GM23338 (cell line): ENCODE data around the gene BEND7. TPM values are rescaled to one million over a fixed set of nuclear protein-coding genes. Genes with fewer than 3 reads are reported as not detected.

Source experiments
- ATAC-seq: fragments of 200-7000 bp; cut with Tn5 transposase; 3 replicates; pipeline ENCODE4 v1.9.1; 2020
- DNase-seq: peaks from one replicate; pipeline ENCODE4 v3.0.0-alpha.2; 2015; ENCODE audit warnings: low spot score
- H2AFZ ChIP-seq: fragments of 200-600 bp; sonication (generic); 2 replicates; pipeline ENCODE4 v1.8.0; 2016; ENCODE audit warnings: antibody characterized with exemption, mild to moderate bottlenecking, moderate library complexity
- H3F3A ChIP-seq: fragments of 200-600 bp; sonication (generic); replicated peaks from 2 replicates; pipeline ENCODE4 v1.8.0; 2017; ENCODE audit warnings: antibody characterized with exemption, mixed run types, low read depth
- H3K27ac ChIP-seq: fragments of 200-600 bp; sonication (generic); 2 replicates; pipeline ENCODE4 v1.6.1; 2016; ENCODE audit warnings: low read depth
- H3K27me3 ChIP-seq: fragments of 200-600 bp; sonication (generic); 2 replicates; pipeline ENCODE4 v1.8.0; 2016; ENCODE audit warnings: mild to moderate bottlenecking, mixed run types, moderate library complexity; ENCODE audit not compliant: insufficient read depth
- H3K36me3 ChIP-seq: fragments of 200-600 bp; sonication (generic); 2 replicates; pipeline ENCODE4 v1.8.0; 2016; ENCODE audit warnings: mild to moderate bottlenecking; ENCODE audit not compliant: insufficient read depth
- H3K4me1 ChIP-seq: fragments of 200-600 bp; sonication (generic); 2 replicates; pipeline ENCODE4 v1.8.0; 2016; ENCODE audit warnings: mild to moderate bottlenecking, moderate library complexity; ENCODE audit not compliant: insufficient read depth
- H3K4me2 ChIP-seq: fragments of 200-600 bp; sonication (generic); 2 replicates; pipeline ENCODE4 v1.7.1; 2017; ENCODE audit warnings: mixed run types
- H3K4me3 ChIP-seq: fragments of 200-600 bp; sonication (generic); 2 replicates; pipeline ENCODE4 v1.6.1; 2016; ENCODE audit warnings: mixed run types
- H3K79me2 ChIP-seq: fragments of 200-600 bp; sonication (generic); replicated peaks from 2 replicates; pipeline ENCODE4 v1.8.0; 2017; ENCODE audit warnings: mild to moderate bottlenecking; ENCODE audit not compliant: insufficient read depth
- H3K9me2 ChIP-seq: fragments of 200-600 bp; sonication (generic); 2 replicates; pipeline ENCODE4 v1.8.0; 2017; ENCODE audit not compliant: insufficient read depth
- H4K20me1 ChIP-seq: fragments of 200-600 bp; sonication (generic); replicated peaks from 2 replicates; pipeline ENCODE4 v1.8.0; 2017; ENCODE audit warnings: mild to moderate bottlenecking; ENCODE audit not compliant: insufficient read depth
- H3K27ac Mint-ChIP-seq: 2 replicates; pipeline ENCODE4 v1.8.0; 2020; ENCODE audit warnings: inconsistent platforms, mild to moderate bottlenecking, moderate library complexity, mixed read lengths
- H3K27me3 Mint-ChIP-seq: 3 replicates; pipeline ENCODE4 v1.8.0; 2022; ENCODE audit warnings: low read depth, mild to moderate bottlenecking, moderate library complexity, mixed read lengths, inconsistent platforms; ENCODE audit not compliant: insufficient read depth, poor library complexity
- H3K36me3 Mint-ChIP-seq: 3 replicates; pipeline ENCODE4 v1.8.0; 2021; ENCODE audit warnings: low read depth, mild to moderate bottlenecking, inconsistent platforms, moderate library complexity, mixed read lengths
- H3K4me1 Mint-ChIP-seq: 3 replicates; pipeline ENCODE4 v1.8.0; 2020; ENCODE audit warnings: mild to moderate bottlenecking, inconsistent platforms, mixed read lengths
- H3K4me3 Mint-ChIP-seq: 3 replicates; pipeline ENCODE4 v1.8.0; 2021; ENCODE audit warnings: moderate library complexity, mild to moderate bottlenecking, inconsistent platforms, mixed read lengths
- H3K9me3 Mint-ChIP-seq: 3 replicates; pipeline ENCODE4 v1.8.0; 2020; ENCODE audit warnings: moderate library complexity, mild to moderate bottlenecking, inconsistent platforms, mixed read lengths
- CREB1 ChIP-seq: fragments of 250-450 bp; sonication (Bioruptor Pico); IDR thresholded peaks from 2 replicates; pipeline ENCODE4 v1.5.0; 2020; ENCODE audit warnings: low read depth, mild to moderate bottlenecking, moderate library complexity
- CTCF ChIP-seq, 2 experiments: fragments of 200-600 bp in 1 of 2; sonication (generic) in 1 of 2; conservative IDR thresholded peaks; 2 replicates each; pipeline versions ENCODE4 v1.5.1 to v1.6.1; 2016 to 2017; ENCODE audit warnings: antibody characterized with exemption in 2 of 2, low read depth in 2 of 2, mild to moderate bottlenecking in 2 of 2, moderate library complexity in 1 of 2
- ETS1 ChIP-seq: IDR thresholded peaks from 2 replicates; pipeline ENCODE4 v1.6.1; 2016; ENCODE audit warnings: antibody characterized with exemption
- ZNF331 ChIP-seq: fragments of 250-450 bp; sonication (Bioruptor Pico); IDR thresholded peaks from 2 replicates; pipeline ENCODE4 v1.5.0; 2020; ENCODE audit warnings: low read depth, mild to moderate bottlenecking, moderate library complexity
- ZNF462 ChIP-seq: fragments of 250-450 bp; sonication (Bioruptor Pico); IDR thresholded peaks from 2 replicates; pipeline ENCODE4 v1.5.0; 2020; ENCODE audit warnings: mild to moderate bottlenecking, moderate library complexity
- polyA plus RNA-seq: library from polyadenylated mRNA; unstranded; fragments of >200 nt; fragmentation: Nextera tagmentation; extraction: Ambion mirVana; gene quantifications from 2 replicates; pipeline ENCODE4 v1.2.1, GENCODE V29; 2016
- total RNA-seq: library from RNA; depleted of rRNA; stranded (reverse); fragments of >200 nt; shearing (Covaris generic); gene quantifications from 2 replicates; pipeline ENCODE4 v1.2.3, GENCODE V29; 2014

Gene BEND7
- total and polyA plus RNA-seq, 2 experiments from 2014 or later = 3.1 to 9.6 TPM

- Histone ChIP-seq H3K27me3 (no peaks in the 10 kb centered on the region), H3K4me3 (no peak overlapping the region), H3K79me2 (no peaks in the 10 kb centered on the region), H3K27ac (no peak overlapping the region), H3K4me1 (peaks cover 8% of the 10 kb centered on the region), H4K20me1 (no peaks in the 10 kb centered on the region), H3F3A (no peaks in the 10 kb centered on the region), H3K36me3 (no peaks in the 10 kb centered on the region), H3K4me2 (no peak overlapping the region), H2AFZ (no peak overlapping the region), H3K9me2 (no peaks in the 10 kb centered on the region)
- DNase-seq = no peak
- Mint-ChIP-seq H3K27me3 (peaks cover 1% of the 10 kb centered on the region), H3K27ac (peak overlapping the region; percentile 18; the same call in 1 of the 2 replicates), H3K36me3 (no peaks in the 10 kb centered on the region), H3K9me3 (no peaks in the 10 kb centered on the region), H3K4me1 (peaks cover 9% of the 10 kb centered on the region), H3K4me3 (no peak overlapping the region)
- TF ChIP-seq ZNF331 (no peak), CTCF (conservative IDR thresholded peaks at IDR 0.05; ENCODE audit: low read depth in 2 of 2) (no peak), CREB1 (CRISPR knock-in tag) (no peak), ZNF462 (CRISPR knock-in tag) (no peak), ETS1 (no peak)
- no peak for ATAC-seq
Observed at GRCh38 chr10:13490503-13490902, 38.3 kb downstream of the BEND7 start.
